OCI-M2 (cell line): ENCODE data around the gene TANC1.

Experiments used
- DNase-seq: peaks from one replicate; lab custom pipeline; 2025; ENCODE audit not compliant: unreplicated experiment; lab: John Stamatoyannopoulos, UW

TANC1 gene

GRCh38 chr2:159153951-159154350, 185.5 kb downstream of the TANC1 start:
- DNase-seq = no peak

GRCh38 chr2:159154366-159154765, 185.9 kb downstream of the TANC1 start:
- DNase-seq = no peak

DNA sequence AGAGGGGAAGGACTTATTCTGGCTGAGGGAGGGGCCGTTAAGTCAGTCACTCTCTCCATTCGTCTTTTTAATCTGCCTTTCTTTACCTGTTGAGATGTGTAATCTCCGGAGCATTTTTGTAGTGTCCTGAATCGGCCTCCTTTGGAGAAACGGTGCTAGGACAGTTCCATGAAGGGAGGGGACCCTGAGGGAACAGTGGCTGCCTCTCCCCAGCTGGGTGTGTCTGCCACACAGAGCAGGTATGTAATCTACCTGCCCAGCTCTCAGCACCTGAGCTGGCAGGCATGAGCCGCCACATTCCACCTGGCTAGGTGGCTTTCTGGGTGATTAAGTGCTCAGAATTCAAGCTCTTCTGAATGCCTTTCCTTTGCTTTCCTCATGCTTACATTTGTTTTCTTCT, 186.9 kb downstream of the TANC1 start:
- no peak for DNase-seq

DNA sequence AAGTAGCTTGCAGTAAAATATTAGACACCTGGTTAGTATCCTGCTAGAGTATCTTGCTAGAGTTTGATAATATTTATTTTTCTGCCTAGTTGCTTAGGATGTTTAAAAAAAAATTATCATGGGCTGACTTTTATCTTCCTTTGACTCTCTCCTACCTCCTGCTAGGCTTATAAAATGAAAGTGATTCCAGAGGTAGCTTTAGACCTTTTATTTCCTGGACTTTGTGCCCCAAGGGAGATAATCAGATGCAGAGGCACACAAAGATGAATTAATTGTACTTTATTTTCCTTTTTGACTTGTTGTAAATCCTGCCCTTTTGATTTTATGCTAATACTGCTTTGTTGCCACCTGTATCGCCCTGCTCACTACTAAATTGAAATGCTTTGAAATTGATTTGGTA, 187.4 kb downstream of the TANC1 start:
- no peak for DNase-seq

DNA sequence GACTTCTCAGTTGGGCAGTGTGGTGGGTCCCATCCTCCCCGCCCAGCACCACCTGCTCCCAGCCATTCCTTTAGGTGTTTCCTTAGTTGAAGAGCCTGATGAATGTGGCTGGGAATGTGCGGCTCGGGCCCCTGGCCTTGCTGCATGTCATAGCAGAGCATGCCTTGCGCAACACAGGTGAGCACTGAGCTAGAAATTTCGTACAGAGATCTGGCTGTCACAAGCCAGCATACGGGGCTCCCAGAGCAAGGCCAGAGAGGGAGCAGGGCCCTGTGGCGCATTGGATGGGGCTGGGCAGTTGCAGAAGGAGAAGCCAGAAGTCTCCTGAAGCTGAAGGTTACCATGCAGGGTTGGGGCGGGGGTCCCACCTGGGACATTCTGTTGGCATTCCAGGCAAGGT, 188.4 kb downstream of the TANC1 start:
- no peak for DNase-seq

- DNase-seq = no peak
These were observed 189.1 kb downstream of the TANC1 start for GRCh38 chr2:159157361-159158209.

DNA sequence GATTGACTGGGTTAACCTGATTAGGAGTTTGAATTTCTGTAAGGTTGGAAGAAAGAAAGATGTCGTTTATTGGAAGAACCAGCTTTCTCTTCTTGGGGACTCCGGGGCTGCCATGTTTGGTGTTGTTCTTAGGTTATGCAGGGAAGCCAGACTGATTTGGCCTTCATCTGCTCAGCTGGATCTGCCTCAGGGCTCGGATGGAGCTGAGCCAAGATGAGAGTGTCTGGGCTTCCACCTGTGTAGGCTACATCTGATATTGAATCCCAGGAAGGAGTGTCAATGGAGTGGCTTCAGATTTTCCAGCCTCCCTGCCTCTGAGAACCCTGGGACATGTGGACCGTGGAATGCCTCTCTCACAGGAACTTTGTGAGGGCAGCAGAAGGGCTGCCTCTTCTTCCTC, 192.0 kb downstream of the TANC1 start:
- no peak for DNase-seq

- no peak for DNase-seq
These were observed 192.5 kb downstream of the TANC1 start for GRCh38 chr2:159160954-159161353.

- no peak for DNase-seq
These were observed 195.5 kb downstream of the TANC1 start for GRCh38 chr2:159163930-159164329.

DNA sequence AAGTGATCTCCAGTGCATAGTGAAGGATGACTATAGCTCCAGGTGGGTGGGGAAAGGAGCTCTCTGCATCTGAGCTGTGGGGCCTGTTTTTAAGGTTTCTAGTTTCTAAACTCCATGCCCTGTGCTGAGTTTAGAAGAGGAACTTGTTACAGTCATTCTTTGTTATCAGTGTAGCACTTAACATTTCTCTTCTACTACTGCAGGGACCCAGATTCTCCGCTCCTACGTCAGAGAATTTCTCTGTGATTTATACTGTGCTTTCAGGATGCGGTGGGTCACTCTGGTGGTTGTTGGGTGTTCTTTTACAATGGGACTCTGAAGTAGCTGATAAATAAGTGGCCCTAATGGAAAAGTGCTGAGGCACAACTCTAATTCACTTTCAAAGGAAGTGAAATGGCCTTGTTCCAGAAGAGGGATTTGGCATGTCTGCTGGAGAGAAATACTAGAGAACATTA, 196.0 kb downstream of the TANC1 start:
- DNase-seq = no peak

GRCh38 chr2:159165048-159165447, 196.6 kb downstream of the TANC1 start:
- DNase-seq = no peak

DNA sequence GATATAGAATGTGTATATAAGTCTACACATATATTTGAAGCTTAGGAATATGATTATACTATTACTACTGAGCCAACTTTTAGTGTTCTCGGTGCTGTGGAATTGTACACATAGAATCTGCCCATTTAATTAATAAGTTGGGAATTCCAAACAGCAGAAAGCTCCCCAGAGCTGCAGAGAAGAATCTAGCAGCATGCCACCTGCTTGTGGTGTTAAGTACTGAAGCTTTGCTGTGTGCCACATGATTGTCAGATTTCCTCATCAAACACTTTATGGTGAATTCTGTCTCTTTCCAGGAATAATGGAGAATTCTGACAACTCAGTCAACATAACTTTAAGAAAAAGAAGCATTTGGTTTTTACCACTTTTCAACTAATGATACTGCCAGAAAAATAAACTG, 200.3 kb downstream of the TANC1 start:
- no peak for DNase-seq

- no peak for DNase-seq
These were observed 200.7 kb downstream of the TANC1 start for GRCh38 chr2:159169187-159169586.

DNA sequence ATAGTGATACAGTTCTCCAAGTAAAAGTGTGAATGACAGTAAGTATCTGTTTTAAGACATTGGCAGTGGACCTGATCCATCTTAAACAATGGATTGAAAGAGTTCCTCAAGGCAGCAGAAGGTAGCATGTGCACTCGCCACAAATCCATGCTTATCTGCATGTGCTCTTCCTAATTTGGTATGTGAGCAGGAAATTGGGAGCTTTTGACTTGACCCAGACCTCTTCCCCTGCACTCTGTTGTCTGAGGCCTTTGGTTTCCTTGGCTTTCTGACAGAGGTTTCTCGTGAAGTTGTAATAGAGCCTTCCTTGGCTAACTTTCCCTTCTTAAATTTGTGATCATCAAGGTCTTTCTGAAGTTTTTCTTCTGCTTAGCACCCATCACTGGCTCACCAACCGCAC, 204.0 kb downstream of the TANC1 start:
- DNase-seq = no peak

DNA sequence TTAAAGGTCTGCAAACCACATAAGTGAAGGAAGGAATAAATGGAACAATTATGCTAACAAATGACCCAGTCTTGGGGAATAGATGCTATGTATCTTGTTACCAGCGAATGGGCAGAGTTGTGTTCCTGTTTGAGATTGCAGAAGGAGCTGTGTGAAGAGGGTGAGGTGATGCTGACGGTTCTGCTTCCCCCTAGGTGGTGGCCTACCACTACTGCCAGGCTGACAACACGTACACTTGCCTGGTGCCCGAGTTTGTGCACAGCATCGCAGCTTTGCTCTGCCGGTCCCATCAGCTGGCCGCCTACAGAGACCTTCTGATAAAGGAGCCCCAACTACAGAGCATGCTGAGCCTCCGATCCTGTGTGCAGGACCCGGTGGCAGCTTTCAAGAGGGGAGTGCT, 206.3 kb downstream of the TANC1 start:
- DNase-seq = no peak

GRCh38 chr2:159175182-159175581, 206.7 kb downstream of the TANC1 start:
- DNase-seq = no peak

- no peak for DNase-seq
These were observed 207.5 kb downstream of the TANC1 start for GRCh38 chr2:159175927-159176326.

DNA sequence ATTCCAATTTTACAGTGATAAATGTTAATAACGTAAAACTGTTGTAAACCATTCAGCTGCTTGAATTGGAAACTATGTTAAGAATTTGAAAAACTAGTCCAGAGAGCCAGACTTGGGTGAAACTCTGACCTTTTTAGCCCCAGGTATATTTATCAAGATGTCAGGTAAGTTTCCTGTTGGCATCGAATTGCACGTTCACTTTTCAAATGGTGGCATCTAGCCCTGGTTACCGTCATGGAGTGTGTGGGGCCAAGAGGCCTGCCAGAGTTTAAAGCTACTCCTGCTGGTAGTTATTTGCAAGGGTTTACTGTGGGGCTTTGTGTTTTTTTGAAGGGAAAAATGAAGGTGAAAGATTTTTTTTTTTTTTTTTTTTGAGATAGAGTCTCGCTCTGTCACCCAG, 208.1 kb downstream of the TANC1 start:
- DNase-seq = no peak

GRCh38 chr2:159177357-159177756, 208.9 kb downstream of the TANC1 start:
- no peak for DNase-seq

- no peak for DNase-seq
These were observed 209.5 kb downstream of the TANC1 start for GRCh38 chr2:159177957-159178356.

DNA sequence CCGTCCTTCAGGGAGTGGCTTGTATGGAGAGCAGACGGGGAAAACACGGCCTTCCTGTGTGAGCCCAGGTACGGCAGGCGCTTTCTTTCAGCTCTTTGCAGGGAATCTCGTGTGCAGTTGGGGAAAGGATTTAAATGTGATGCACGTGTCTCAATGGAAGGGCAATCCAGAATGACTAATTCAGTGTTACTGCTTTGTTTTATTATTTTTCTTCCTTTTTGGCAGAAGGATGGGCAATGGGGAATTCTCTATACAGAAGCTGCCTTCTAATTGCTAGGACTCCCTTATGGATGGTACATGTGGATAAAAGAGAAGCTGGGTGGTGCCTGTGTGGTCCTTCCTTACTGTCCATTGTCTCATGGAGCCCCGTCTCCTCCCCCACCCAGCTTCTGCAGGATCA, 210.7 kb downstream of the TANC1 start:
- no peak for DNase-seq

GRCh38 chr2:159179696-159180095, 211.3 kb downstream of the TANC1 start:
- no peak for DNase-seq

GRCh38 chr2:159183346-159183745, 214.9 kb downstream of the TANC1 start:
- DNase-seq = no peak
